Lower lobe of right lung (tissue), 2 donors: ENCODE measurements around the gene GOLGA7B. TPM values are rescaled to one million over a fixed set of nuclear protein-coding genes. Genes with fewer than 3 reads are reported as not detected.

ENCODE experiments used
- ATAC-seq, 2 donors: fragments of 200-7000 bp; cut with Tn5 transposase; one replicate each; pipeline ENCODE4 v1.9.1; 2020 to 2022; ENCODE audit warnings: mild to moderate bottlenecking in 2 of 2, moderate library complexity in 2 of 2
- DNase-seq: peaks from one replicate; pipeline ENCODE4 v3.0.0-alpha.2; 2020
- H3K27ac ChIP-seq: fragments of 200-600 bp; one replicate; pipeline ENCODE4 v1.8.0; 2022
- H3K27me3 ChIP-seq: fragments of 200-600 bp; one replicate; pipeline ENCODE4 v1.8.0; 2022; ENCODE audit warnings: low read depth
- H3K36me3 ChIP-seq: fragments of 200-600 bp; one replicate; pipeline ENCODE4 v1.8.0; 2022; ENCODE audit warnings: mild to moderate bottlenecking
- H3K4me1 ChIP-seq: fragments of 200-600 bp; one replicate; pipeline ENCODE4 v1.8.0; 2022
- H3K4me3 ChIP-seq: fragments of 200-600 bp; one replicate; pipeline ENCODE4 v1.8.0; 2022; ENCODE audit warnings: mild to moderate bottlenecking
- H3K9me3 ChIP-seq: fragments of 200-600 bp; one replicate; pipeline ENCODE4 v1.8.0; 2022
- CTCF ChIP-seq: fragments of 200-600 bp; IDR thresholded peaks from one replicate; pipeline ENCODE4 v1.8.0; 2022; ENCODE audit warnings: antibody characterized with exemption, mild to moderate bottlenecking
- intact Hi-C: fragments of 100-400 bp; cut with DNase I; formaldehyde crosslinking; loops from one replicate; pipeline ENCODE4 v1.11.0; 2022
- total RNA-seq: library from RNA; stranded (reverse); fragmentation: NEBNext Ultra II Directional; extraction: Animal tissue kit (Norgen Biotek cat#: 25700); gene quantifications from one replicate; pipeline ENCODE4 v1.2.1, GENCODE V29; 2021
- donor health status: DM: no; HTN: yes; CAD: no; lungs with severe emphysema.

GOLGA7B gene
- total RNA-seq, 1 donor from 2014 or later = 1.0 TPM

GRCh38 chr10:97891497-97892167 is 42.0 kb downstream of the GOLGA7B start:
- intact Hi-C loops = no loop called here
- peak; percentile 87 to 89 for ATAC-seq
- Histone ChIP-seq H3K4me3 (peak overlapping the region; percentile 31), H3K27ac (peak overlapping the region; percentile 79), H3K4me1 (peaks cover 39% of the 10 kb centered on the region), H3K36me3 (no peaks in the 10 kb centered on the region), H3K27me3 (peaks cover 5% of the 10 kb centered on the region), H3K9me3 (no peaks in the 10 kb centered on the region)
- no peak for TF ChIP-seq CTCF
- DNase-seq = peak; percentile 90

- TF ChIP-seq CTCF = no peak
- no peaks in the 10 kb centered on the region for H3K9me3 ChIP-seq
- peak; percentile 2 to 16 for ATAC-seq
- peak overlapping the region; percentile 79 for H3K27ac ChIP-seq
- intact Hi-C loops = no loop called here
- H3K4me3 ChIP-seq = no peak overlapping the region
- no peak for DNase-seq
- no peaks in the 10 kb centered on the region for H3K36me3 ChIP-seq
- H3K27me3 ChIP-seq = peaks cover 5% of the 10 kb centered on the region
- H3K4me1 ChIP-seq = peaks cover 40% of the 10 kb centered on the region
Observed at GRCh38 chr10:97892506-97892905, 42.9 kb downstream of the GOLGA7B start.

- Histone ChIP-seq H3K27ac (peak overlapping the region; percentile 79), H3K9me3 (no peaks in the 10 kb centered on the region), H3K27me3 (peaks cover 5% of the 10 kb centered on the region), H3K4me1 (peaks cover 37% of the 10 kb centered on the region), H3K4me3 (no peak overlapping the region), H3K36me3 (no peaks in the 10 kb centered on the region)
- intact Hi-C loops = no loop called here
- TF ChIP-seq CTCF = no peak
- ATAC-seq (no peak), DNase-seq (no peak)
Observed at GRCh38 chr10:97892939-97893338, 43.3 kb downstream of the GOLGA7B start.

GRCh38 chr10:97894092-97894491 is 44.4 kb downstream of the GOLGA7B start:
- DNase-seq (no peak), ATAC-seq (no peak)
- no peaks in the 10 kb centered on the region for H3K9me3 ChIP-seq
- no peak overlapping the region for H3K4me3 ChIP-seq
- H3K36me3 ChIP-seq = no peaks in the 10 kb centered on the region
- intact Hi-C loops = no loop called here
- H3K27ac ChIP-seq = no peak overlapping the region
- peaks cover 38% of the 10 kb centered on the region for H3K4me1 ChIP-seq
- H3K27me3 ChIP-seq = peaks cover 5% of the 10 kb centered on the region
- TF ChIP-seq CTCF = no peak

GRCh38 chr10:97895084-97895483 is 45.4 kb downstream of the GOLGA7B start:
- Histone ChIP-seq H3K4me1 (peaks cover 30% of the 10 kb centered on the region), H3K27ac (no peak overlapping the region), H3K36me3 (no peaks in the 10 kb centered on the region), H3K27me3 (peaks cover 5% of the 10 kb centered on the region), H3K4me3 (no peak overlapping the region), H3K9me3 (no peaks in the 10 kb centered on the region)
- no peak for ATAC-seq
- no peak for TF ChIP-seq CTCF
- intact Hi-C loops = no loop called here
- DNase-seq = no peak
